Measurements from ENCODE around the gene LSM11. TPM values are rescaled to one million over a fixed set of nuclear protein-coding genes. Genes with fewer than 3 reads are reported as not detected.

LSM11 gene
- total RNA-seq, 4 donors from 2014 or later, result 2.8 to 14.3 (median 8.7) TPM

GRCh38 chr5:157770665-157771064 lies 27.2 kb downstream of the LSM11 start:
- no peak for DNase-seq
- no peak overlapping the region for H3K4me3 ChIP-seq
- no peaks in the 10 kb centered on the region for H3K27me3 ChIP-seq
- intact Hi-C loops (cut with DNase I; ENCODE audit: low total_unique reads), result no loop called here
- no peaks in the 10 kb centered on the region for H3K9me3 ChIP-seq
- H3K27ac ChIP-seq, result no peak overlapping the region
- TF ChIP-seq POLR2A (IDR thresholded peaks at IDR 0.05), result no peak
- no peak for TF ChIP-seq CTCF (IDR thresholded peaks at IDR 0.05)
- H3K4me1 ChIP-seq, result no peaks in the 10 kb centered on the region
- no peaks in the 10 kb centered on the region for H3K36me3 ChIP-seq

- TF ChIP-seq POLR2A (IDR thresholded peaks at IDR 0.05) (no peak), CTCF (IDR thresholded peaks at IDR 0.05) (no peak)
- no peak for DNase-seq
- Histone ChIP-seq H3K27ac (no peak overlapping the region), H3K27me3 (no peaks in the 10 kb centered on the region), H3K9me3 (no peaks in the 10 kb centered on the region), H3K4me1 (no peaks in the 10 kb centered on the region), H3K4me3 (no peak overlapping the region), H3K36me3 (no peaks in the 10 kb centered on the region)
- intact Hi-C loops (cut with DNase I; ENCODE audit: low total_unique reads), result no loop called here
These were observed 28.6 kb downstream of the LSM11 start for GRCh38 chr5:157772127-157772526.

- no peak for DNase-seq
- intact Hi-C loops (cut with DNase I; ENCODE audit: low total_unique reads), result no loop called here
- Histone ChIP-seq H3K36me3 (no peaks in the 10 kb centered on the region), H3K9me3 (no peaks in the 10 kb centered on the region), H3K27me3 (no peaks in the 10 kb centered on the region), H3K27ac (no peak overlapping the region), H3K4me3 (no peak overlapping the region), H3K4me1 (no peaks in the 10 kb centered on the region)
- TF ChIP-seq CTCF (IDR thresholded peaks at IDR 0.05) (no peak), POLR2A (IDR thresholded peaks at IDR 0.05) (no peak)
These were observed 34.8 kb downstream of the LSM11 start for GRCh38 chr5:157778121-157778805.

- Histone ChIP-seq H3K36me3 (no peaks in the 10 kb centered on the region), H3K4me1 (no peaks in the 10 kb centered on the region), H3K27ac (no peak overlapping the region), H3K4me3 (no peak overlapping the region), H3K9me3 (no peaks in the 10 kb centered on the region), H3K27me3 (no peaks in the 10 kb centered on the region)
- no peak for DNase-seq
- no peak for TF ChIP-seq CTCF (IDR thresholded peaks at IDR 0.05)
- no peak for TF ChIP-seq POLR2A (IDR thresholded peaks at IDR 0.05)
- intact Hi-C loops (cut with DNase I; ENCODE audit: low total_unique reads), result no loop called here
These were observed 35.7 kb downstream of the LSM11 start for GRCh38 chr5:157779221-157779620.

- no peaks in the 10 kb centered on the region for H3K36me3 ChIP-seq
- H3K27ac ChIP-seq, result no peak overlapping the region
- H3K27me3 ChIP-seq, result no peaks in the 10 kb centered on the region
- H3K9me3 ChIP-seq, result no peaks in the 10 kb centered on the region
- no peaks in the 10 kb centered on the region for H3K4me1 ChIP-seq
- intact Hi-C loops (cut with DNase I; ENCODE audit: low total_unique reads), result no loop called here
- no peak overlapping the region for H3K4me3 ChIP-seq
- TF ChIP-seq POLR2A (IDR thresholded peaks at IDR 0.05), result no peak
- no peak for TF ChIP-seq CTCF (IDR thresholded peaks at IDR 0.05)
- no peak for DNase-seq
These were observed 42.3 kb downstream of the LSM11 start for GRCh38 chr5:157785801-157786200.
